GM19455 (cell line): ENCODE results near the gene DLG3.

ENCODE experiments used
- ATAC-seq: cut with Tn5 transposase; IDR thresholded peaks from one replicate; pipeline ENCODE4 v1.9.1; 2021; ENCODE audit not compliant: unreplicated experiment

The DLG3 gene

GRCh38 chrX:70437011-70437410 is 7.6 kb upstream of the DLG3 start:
- no peak for ATAC-seq

- no peak for ATAC-seq
Observed at GRCh38 chrX:70437921-70438665, 6.5 kb upstream of the DLG3 start.

GRCh38 chrX:70439016-70439415 is 5.6 kb upstream of the DLG3 start:
- no peak for ATAC-seq

DNA sequence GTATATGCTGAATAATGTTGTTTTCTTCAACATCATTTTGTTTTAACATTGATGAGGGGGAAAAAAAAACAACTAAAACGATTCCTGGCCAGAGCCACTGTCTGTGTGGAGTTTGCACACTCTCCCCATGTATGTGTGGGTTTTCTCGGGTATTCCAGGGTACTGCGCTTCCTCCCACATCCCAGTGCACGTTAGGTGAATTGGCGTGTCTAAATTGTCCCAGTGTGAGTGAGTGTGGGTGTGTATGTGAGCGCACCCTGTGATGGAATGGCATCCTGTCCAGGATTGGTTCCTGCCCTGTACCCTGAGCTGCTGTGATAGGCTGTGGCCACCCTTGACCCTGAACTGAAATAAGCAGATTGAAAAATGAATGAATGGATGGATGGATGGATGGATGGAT is 2.4 kb upstream of the DLG3 start:
- ATAC-seq: no peak

DNA sequence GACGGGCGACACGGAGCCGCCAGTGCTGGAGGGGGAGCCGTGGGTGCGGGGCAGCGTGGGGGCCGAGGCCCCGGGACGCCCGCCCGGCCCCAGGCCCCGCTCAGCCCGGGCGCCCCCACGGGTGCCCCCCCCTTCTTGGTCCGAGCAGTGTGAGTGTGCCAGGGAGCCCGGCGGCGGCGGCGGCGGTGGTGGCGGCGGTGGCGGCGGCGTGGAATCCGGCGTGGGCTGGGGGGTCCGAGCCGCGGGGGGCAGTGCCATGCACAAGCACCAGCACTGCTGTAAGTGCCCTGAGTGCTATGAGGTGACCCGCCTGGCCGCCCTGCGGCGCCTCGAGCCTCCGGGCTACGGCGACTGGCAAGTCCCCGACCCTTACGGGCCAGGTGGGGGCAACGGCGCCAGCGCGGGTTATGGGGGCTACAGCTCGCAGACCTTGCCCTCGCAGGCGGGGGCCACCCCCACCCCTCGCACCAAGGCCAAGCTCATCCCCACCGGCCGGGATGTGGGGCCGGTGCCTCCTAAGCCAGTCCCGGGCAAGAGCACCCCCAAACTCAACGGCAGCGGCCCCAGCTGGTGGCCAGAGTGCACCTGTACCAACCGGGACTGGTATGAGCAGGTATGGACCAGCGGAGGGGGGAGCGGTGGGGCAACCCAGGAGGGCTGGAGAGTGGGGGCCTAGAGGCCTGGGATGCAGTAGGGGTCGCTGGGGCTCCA is 466 bp downstream of the DLG3 start:
- no peak for ATAC-seq

GRCh38 chrX:70445951-70446350 is 1.3 kb downstream of the DLG3 start:
- ATAC-seq: no peak

DNA sequence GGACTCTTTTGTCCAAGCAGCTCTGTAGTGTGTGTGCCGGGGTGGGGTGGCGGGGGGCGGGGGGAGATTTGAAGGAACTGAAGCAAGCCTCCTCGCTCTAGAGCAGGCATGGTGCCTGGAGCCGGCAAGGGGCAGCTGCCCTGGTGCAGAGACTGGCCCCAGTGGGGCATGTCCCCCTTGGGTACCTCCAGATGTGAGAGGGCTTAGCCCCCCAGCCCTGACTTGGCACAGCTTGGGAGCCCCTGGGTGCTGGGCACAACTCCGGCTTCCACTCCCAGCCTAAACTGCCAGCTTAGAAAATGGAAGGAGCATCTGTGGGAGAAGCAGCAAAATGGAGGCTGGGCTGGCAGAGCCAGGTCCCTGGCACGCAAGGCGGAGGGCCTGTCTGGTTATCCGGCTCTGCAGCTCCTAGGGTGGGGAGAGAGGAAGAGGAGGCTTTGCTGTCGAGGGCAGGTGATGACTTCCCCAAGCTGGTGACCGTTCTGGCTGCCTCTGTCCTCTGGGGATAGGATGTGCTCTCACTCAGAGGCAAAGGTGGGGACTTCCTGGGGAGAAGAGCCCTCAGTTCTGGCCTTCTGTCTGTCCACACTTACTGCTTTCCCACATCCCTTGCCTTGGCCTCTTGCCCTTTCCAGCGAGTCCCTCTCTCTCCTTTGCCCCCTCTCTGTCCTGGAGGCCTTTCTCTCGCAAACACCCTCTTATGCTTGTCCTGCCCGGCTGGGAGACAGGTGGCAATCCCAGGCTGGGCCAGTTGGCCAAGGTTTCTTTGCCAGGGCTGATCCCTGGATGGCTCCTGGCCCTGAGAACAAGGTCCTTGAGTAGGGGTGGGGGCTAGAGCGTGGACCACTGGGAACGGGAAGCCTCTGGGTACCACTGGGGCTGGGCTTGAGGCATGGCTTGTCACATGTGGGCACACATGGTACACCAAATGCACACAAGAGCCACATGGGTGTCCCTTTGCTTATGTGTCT is 2.0 kb downstream of the DLG3 start:
- ATAC-seq: no peak

DNA sequence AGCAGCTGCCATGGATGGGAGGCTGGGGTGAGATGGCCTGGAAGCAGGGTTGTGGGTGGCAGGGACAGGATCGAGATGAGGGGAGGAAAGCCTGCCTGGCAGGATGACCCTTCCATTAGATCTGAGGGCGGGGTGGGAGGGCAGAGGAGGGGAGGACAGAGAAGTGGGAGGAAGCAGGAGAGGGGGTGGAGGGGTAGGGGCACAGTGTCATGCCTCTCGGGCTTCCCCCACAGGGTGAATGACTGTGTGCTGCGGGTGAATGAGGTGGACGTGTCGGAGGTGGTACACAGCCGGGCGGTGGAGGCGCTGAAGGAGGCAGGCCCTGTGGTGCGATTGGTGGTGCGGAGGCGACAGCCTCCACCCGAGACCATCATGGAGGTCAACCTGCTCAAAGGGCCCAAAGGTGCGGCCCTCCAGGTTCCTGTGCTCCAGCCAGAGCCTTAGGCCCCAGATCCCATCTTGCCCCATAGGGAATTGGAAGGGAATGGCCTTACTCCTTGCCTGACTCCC is 4.9 kb downstream of the DLG3 start:
- no peak for ATAC-seq

GRCh38 chrX:70452143-70452733 is 7.6 kb downstream of the DLG3 start:
- ATAC-seq: peak; percentile 55

DNA sequence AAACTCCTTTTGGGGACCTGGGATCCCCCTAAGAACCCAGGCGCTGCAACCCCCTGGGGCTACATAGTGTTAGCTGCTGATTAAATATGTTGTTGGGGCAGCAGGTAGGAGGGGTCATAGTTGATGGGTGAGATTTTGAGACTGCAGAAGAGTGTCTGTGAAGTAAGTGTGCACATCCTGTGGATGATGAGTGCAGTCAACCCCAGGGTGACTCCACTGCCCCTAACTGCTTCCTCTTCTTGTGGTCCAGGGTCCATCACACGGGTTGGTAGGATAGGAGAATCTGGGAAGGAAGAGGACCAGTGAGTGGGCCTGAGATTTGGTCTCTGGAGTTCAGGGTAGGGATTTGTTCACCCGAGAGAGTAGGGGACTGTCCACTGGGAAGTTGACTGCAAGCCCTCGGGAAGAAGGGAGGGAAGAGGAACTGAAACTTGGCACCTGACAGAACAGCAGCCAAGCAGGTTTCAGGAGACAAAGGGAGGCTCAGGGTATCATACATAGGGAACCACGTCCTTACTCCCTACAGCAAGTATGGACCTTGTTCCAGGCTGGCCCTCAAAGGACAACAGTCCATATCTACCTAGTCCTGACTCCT is 8.5 kb downstream of the DLG3 start:
- no peak for ATAC-seq

DNA sequence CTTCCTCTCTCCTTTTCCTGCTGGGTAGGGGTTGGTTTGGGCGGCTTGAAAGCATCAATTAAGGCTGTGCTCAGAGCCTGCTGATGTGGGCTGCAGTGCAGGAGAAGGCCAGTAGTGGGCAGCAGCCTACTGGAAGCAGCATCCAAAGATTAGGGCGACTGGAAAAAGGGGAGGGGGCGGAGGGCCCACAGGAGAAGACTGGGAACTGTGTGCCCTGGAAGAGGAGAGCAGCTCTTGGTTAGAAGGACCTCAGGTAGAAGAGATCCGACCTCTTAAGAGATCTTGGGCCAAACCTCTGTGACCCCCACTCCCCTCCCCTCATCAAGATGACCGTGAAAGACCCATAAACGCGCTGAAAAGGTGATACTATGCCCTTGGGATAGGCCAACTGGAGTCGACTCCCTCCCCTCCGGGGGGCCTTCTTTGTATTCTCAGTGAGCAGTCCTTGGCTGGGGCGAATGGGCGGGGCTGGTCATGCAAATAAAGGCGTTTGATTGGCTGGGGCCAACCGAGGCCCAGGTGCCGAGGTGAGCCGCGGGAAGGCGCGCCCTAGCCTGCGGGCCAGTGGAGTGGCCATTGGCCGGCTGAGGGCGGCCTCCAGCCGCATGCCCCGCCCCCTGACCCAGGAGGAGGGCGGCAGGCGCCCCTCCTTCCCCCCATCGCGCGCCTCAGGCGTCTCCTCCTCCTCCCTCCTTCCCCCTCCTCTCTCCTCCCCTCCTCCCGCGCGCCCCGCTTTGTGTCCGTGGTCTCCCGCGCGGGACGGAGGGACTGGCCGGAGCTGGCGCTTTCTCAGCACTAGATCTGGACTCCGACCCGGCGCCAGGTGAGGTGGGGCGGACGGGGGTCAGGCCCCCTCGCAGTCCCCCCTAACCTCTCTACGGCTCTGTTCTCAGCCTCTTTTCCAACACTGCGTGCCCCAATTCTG is 10.1 kb downstream of the DLG3 start:
- ATAC-seq: peak; percentile 59

GRCh38 chrX:70455366-70456202 is 10.9 kb downstream of the DLG3 start:
- no peak for ATAC-seq

DNA sequence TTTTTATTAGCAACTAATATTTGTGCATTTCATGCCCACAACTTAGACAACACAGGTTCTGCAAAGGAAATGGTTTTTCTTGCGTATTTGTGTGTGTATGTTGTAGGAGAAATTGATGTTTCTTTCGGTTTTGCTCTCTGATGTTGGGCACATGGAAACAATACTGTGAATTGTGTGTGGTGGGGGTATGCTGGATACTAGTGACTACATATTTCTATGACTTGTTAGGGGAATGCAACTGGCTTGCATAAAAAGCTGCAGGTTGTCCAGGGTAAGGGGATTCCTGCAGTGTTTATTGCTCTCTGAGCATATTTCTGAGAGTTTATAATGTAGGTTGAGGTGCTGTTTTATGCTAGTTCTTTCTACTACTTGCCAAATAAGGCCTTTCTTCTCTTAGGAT is 11.6 kb downstream of the DLG3 start:
- ATAC-seq: no peak

DNA sequence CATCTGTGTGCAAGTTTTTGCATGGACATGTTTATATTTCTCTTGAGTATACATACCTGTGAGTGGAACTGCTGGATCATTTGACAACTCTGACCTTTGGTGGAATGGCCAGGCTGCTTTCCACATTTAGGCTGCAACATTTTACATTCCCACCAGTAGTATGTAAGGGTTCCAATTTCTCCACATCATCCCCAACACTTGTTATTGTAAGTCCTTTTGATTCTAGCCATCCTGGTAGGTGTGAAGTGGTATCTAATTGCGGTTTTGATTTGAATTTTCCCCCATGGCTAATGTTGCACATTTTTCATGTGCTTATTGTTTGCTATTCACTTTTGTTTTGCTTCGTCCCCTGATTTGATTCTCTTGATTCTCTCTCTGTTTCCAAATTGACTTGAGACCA is 16.4 kb downstream of the DLG3 start:
- no peak for ATAC-seq

- no peak for ATAC-seq
Observed at GRCh38 chrX:70464051-70464450, 19.4 kb downstream of the DLG3 start.

- ATAC-seq: no peak
Observed at GRCh38 chrX:70466968-70467367, 22.3 kb downstream of the DLG3 start.

GRCh38 chrX:70468709-70469108 is 24.1 kb downstream of the DLG3 start:
- ATAC-seq: no peak

GRCh38 chrX:70470850-70471289 is 26.2 kb downstream of the DLG3 start:
- no peak for ATAC-seq
